Measurements from ENCODE around the gene UFC1. TPM values are rescaled to one million over a fixed set of nuclear protein-coding genes. Genes with fewer than 3 reads are reported as not detected.

UFC1 gene
- total and polyA plus RNA-seq, 8 donors: 59.5 to 107 (median 76.0) TPM

- Histone ChIP-seq H3K36me3 (no peaks in the 10 kb centered on the region), H3K4me3 (peak within 1 kb of the TSS; percentile 81 to 95 (median 91)), H3K27me3 (no peaks in the 10 kb centered on the region), H3K9me3 (no peaks in the 10 kb centered on the region), H3K27ac (peak within 1 kb of the TSS; percentile 58 to 87 (median 75)), H3K4me1 (peaks cover 8 to 17% (median 11%) of the 10 kb centered on the region in 3 donors)
- peak; percentile 95 to 97 (median 96) for ATAC-seq
- no peak for TF ChIP-seq CTCF (IDR thresholded peaks at IDR 0.05)
- intact Hi-C loops (cut with DNase I): no loop called here
- peak; percentile 90 to 98 (median 94) for DNase-seq
- 1 to 2% methylated on average over 52 to 60 of the region's 60 CpGs for WGBS, 2 donors
- FAIRE-seq: no peak
Measured at GRCh38 chr1:161159087-161159912, 5.5 kb downstream of the UFC1 start, which contains the start of gene USP21. TSS of gene USP21 (plus strand) at chr1:161159500. CDS start at chr1:161160641, 1,141 bp downstream.

GRCh38 chr1:161159913-161160243 lies 6.1 kb downstream of the UFC1 start:
- Histone ChIP-seq H3K4me3 (peak overlapping the region; percentile 81 to 95 (median 91)), H3K27me3 (no peaks in the 10 kb centered on the region), H3K36me3 (no peaks in the 10 kb centered on the region), H3K27ac (peak overlapping the region; percentile 58 to 87 (median 75)), H3K9me3 (no peaks in the 10 kb centered on the region), H3K4me1 (peaks cover 8 to 17% (median 11%) of the 10 kb centered on the region in 3 donors)
- peak in 1 of 4 donors; percentile 13 for ATAC-seq
- intact Hi-C loops (cut with DNase I): no loop called here
- TF ChIP-seq CTCF (IDR thresholded peaks at IDR 0.05): no peak
- 2 to 3% methylated on average over 11 of the region's 11 CpGs for WGBS, 2 donors
- DNase-seq: no peak
- no peak for FAIRE-seq

- Histone ChIP-seq H3K4me1 (peaks cover under 1 to 17% (median 4%) of the 10 kb centered on the region in 3 donors), H3K4me3 (no peak overlapping the region), H3K27me3 (no peaks in the 10 kb centered on the region), H3K9me3 (no peaks in the 10 kb centered on the region), H3K36me3 (no peaks in the 10 kb centered on the region), H3K27ac (no peak overlapping the region)
- FAIRE-seq (no peak), ATAC-seq (no peak), DNase-seq (no peak)
- TF ChIP-seq CTCF (IDR thresholded peaks at IDR 0.05): no peak
- 88 to 96% methylated on average over 22 of the region's 22 CpGs for WGBS, 2 donors
- intact Hi-C loops (cut with DNase I): no loop called here
Measured at GRCh38 chr1:161160671-161161145, 6.9 kb downstream of the UFC1 start.

GRCh38 chr1:161161652-161162051 lies 7.9 kb downstream of the UFC1 start:
- 82 to 89% methylated on average over 5 of the region's 5 CpGs for WGBS, 2 donors
- Histone ChIP-seq H3K4me1 (peaks cover 0 to 17% (median 3%) of the 10 kb centered on the region in 3 donors), H3K27ac (no peak overlapping the region), H3K36me3 (no peaks in the 10 kb centered on the region), H3K27me3 (no peaks in the 10 kb centered on the region), H3K9me3 (no peaks in the 10 kb centered on the region), H3K4me3 (no peak overlapping the region)
- no peak for ATAC-seq
- FAIRE-seq: no peak
- intact Hi-C loops (cut with DNase I): no loop called here
- no peak for TF ChIP-seq CTCF (IDR thresholded peaks at IDR 0.05)
- DNase-seq: no peak

GRCh38 chr1:161162052-161162451 lies 8.3 kb downstream of the UFC1 start:
- Histone ChIP-seq H3K27ac (no peak overlapping the region), H3K9me3 (no peaks in the 10 kb centered on the region), H3K4me3 (no peak overlapping the region), H3K36me3 (no peaks in the 10 kb centered on the region), H3K27me3 (no peaks in the 10 kb centered on the region), H3K4me1 (peaks cover 0 to 17% (median 6%) of the 10 kb centered on the region in 3 donors)
- no peak for TF ChIP-seq CTCF (IDR thresholded peaks at IDR 0.05)
- WGBS, 2 donors: 71 to 84% methylated on average over 7 of the region's 7 CpGs
- FAIRE-seq (no peak), ATAC-seq (no peak), DNase-seq (no peak)
- intact Hi-C loops (cut with DNase I): no loop called here

All from pancreas (tissue), 10 donors.